Measurements from ENCODE around the gene NRSN2.

NRSN2 gene

DNA sequence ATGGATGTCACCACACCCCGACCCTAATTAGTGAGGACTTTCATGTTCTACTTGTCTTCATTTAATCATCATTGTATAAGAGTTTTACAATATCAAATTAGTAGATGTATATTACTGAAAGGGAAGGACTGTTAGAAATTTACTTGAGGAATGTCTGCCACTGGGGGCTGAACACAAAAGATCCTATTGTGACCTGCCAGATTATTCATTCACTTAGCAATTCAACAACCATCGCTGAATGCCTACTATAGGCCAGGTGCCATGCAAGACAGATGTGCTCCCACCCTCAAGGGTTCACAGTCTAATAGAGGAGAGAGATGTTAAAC is 53.2 kb downstream of the NRSN2 start:
- Histone ChIP-seq H2AFZ (ENCODE audit: low read length) (no peak overlapping the region; the same call in 1 of the 2 replicates), H3F3A (ENCODE audit: low read depth) (no peaks in the 10 kb centered on the region)

GRCh38 chr20:400454-401275 is 53.8 kb downstream of the NRSN2 start:
- TF ChIP-seq CTCF (conservative IDR thresholded peaks at IDR 0.05; ENCODE audit: low read length), result no peak
- no peak for TF ChIP-seq EZH2phosphoT487 (IDR thresholded peaks at IDR 0.05; ENCODE audit: borderline replicate concordance)
- peak overlapping the region; percentile 21 for H3K4me2 ChIP-seq (ENCODE audit: low read depth, low read length, poor library complexity, severe bottlenecking)
- peaks cover 29% of the 10 kb centered on the region for H3K4me1 ChIP-seq (ENCODE audit: insufficient read depth, low read length, poor library complexity, severe bottlenecking)
- no peaks in the 10 kb centered on the region for H3K27me3 ChIP-seq (ENCODE audit: insufficient read depth, low read length, poor library complexity, severe bottlenecking)
- H3K79me2 ChIP-seq (ENCODE audit: insufficient read depth, low read length), result no peaks in the 10 kb centered on the region
- H3F3A ChIP-seq (ENCODE audit: low read depth), result no peaks in the 10 kb centered on the region
- H3K9ac ChIP-seq (ENCODE audit: low read depth, low read length, poor library complexity, severe bottlenecking), result peak overlapping the region; percentile 19
- H4K20me1 ChIP-seq (ENCODE audit: insufficient read depth, low read length, poor library complexity, severe bottlenecking), result no peaks in the 10 kb centered on the region
- no peak overlapping the region for H3K4me3 ChIP-seq (ENCODE audit: low read length, poor library complexity, severe bottlenecking)
- H3K9me2 ChIP-seq (replicated peaks; ENCODE audit: low read depth, low read length), result no peaks in the 10 kb centered on the region
- H3K36me3 ChIP-seq (ENCODE audit: insufficient read depth, low read length), result peaks cover 23% of the 10 kb centered on the region; the same call in 1 of the 2 replicates
- H2AFZ ChIP-seq (ENCODE audit: low read length), result peak overlapping the region; percentile 41
- no peaks in the 10 kb centered on the region for H3K9me3 ChIP-seq (ENCODE audit: insufficient read depth, low read depth, low read length)

More for the DNA sequence above, 53.2 kb downstream of the NRSN2 start:
- Histone ChIP-seq H3K36me3 (ENCODE audit: insufficient read depth, low read length) (peaks cover 29% of the 10 kb centered on the region; the same call in 1 of the 2 replicates), H3K9ac (ENCODE audit: low read depth, low read length, poor library complexity, severe bottlenecking) (no peak overlapping the region), H3K79me2 (ENCODE audit: insufficient read depth, low read length) (no peaks in the 10 kb centered on the region), H3K4me2 (ENCODE audit: low read depth, low read length, poor library complexity, severe bottlenecking) (peak overlapping the region; percentile 21), H4K20me1 (ENCODE audit: insufficient read depth, low read length, poor library complexity, severe bottlenecking) (no peaks in the 10 kb centered on the region), H3K4me3 (ENCODE audit: low read length, poor library complexity, severe bottlenecking) (no peak overlapping the region), H3K4me1 (ENCODE audit: insufficient read depth, low read length, poor library complexity, severe bottlenecking) (peaks cover 29% of the 10 kb centered on the region), H3K9me2 (replicated peaks; ENCODE audit: low read depth, low read length) (no peaks in the 10 kb centered on the region), H3K9me3 (ENCODE audit: insufficient read depth, low read depth, low read length) (no peaks in the 10 kb centered on the region), H3K27me3 (ENCODE audit: insufficient read depth, low read length, poor library complexity, severe bottlenecking) (no peaks in the 10 kb centered on the region)
- TF ChIP-seq CTCF (conservative IDR thresholded peaks at IDR 0.05; ENCODE audit: low read length) (no peak), EZH2phosphoT487 (IDR thresholded peaks at IDR 0.05; ENCODE audit: borderline replicate concordance) (no peak)

DNA sequence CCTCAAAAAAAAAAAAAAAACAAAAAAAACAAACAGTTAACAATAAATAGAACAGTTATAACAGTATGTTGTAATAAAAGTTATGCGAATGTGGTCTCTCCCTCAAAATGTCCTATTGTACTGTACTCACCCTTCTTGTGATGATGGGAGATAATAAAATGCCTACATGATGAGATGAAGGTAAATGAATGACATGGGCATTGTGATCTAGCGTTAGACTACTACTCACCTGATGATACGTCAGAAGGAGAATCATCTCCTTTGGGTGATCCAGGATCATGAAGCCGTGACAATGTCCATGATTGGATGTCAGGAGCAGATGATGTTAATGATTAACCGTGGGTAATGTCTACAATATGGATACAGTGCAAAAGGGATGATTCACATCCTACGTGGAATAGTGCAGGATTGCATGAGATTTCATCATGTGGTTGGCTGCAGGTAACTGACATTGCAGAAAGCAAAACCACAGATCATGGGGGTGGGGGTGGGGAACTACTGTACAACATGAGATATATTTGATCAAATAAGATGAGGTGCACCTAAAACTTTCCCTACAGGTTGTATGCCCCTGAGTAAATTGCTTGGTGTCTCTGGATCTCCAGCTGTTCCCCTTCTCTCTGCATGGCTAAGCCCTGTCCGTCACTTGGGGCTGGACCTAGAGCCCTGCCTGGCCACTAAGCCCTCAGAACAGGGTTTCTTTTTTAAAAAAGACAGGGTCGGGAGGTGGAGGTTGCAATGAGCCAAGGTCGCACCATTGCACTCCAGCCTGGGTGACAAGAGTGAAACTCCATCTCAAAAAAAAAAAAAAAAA is 55.0 kb downstream of the NRSN2 start:
- peaks cover 32% of the 10 kb centered on the region for H3K4me1 ChIP-seq (ENCODE audit: insufficient read depth, low read length, poor library complexity, severe bottlenecking)
- no peaks in the 10 kb centered on the region for H4K20me1 ChIP-seq (ENCODE audit: insufficient read depth, low read length, poor library complexity, severe bottlenecking)
- H2AFZ ChIP-seq (ENCODE audit: low read length), result peak overlapping the region; percentile 31; the same call in 1 of the 2 replicates
- peak overlapping the region; percentile 23 for H3K4me3 ChIP-seq (ENCODE audit: low read length, poor library complexity, severe bottlenecking)
- peak overlapping the region; percentile 23 for H3K9ac ChIP-seq (ENCODE audit: low read depth, low read length, poor library complexity, severe bottlenecking)
- H3F3A ChIP-seq (ENCODE audit: low read depth), result no peaks in the 10 kb centered on the region
- no peaks in the 10 kb centered on the region for H3K27me3 ChIP-seq (ENCODE audit: insufficient read depth, low read length, poor library complexity, severe bottlenecking)
- no peaks in the 10 kb centered on the region for H3K9me2 ChIP-seq (replicated peaks; ENCODE audit: low read depth, low read length)
- H3K36me3 ChIP-seq (ENCODE audit: insufficient read depth, low read length), result peaks cover 11% of the 10 kb centered on the region; the same call in 1 of the 2 replicates
- TF ChIP-seq EZH2phosphoT487 (IDR thresholded peaks at IDR 0.05; ENCODE audit: borderline replicate concordance), result no peak
- no peak for TF ChIP-seq CTCF (conservative IDR thresholded peaks at IDR 0.05; ENCODE audit: low read length)
- no peaks in the 10 kb centered on the region for H3K79me2 ChIP-seq (ENCODE audit: insufficient read depth, low read length)
- H3K9me3 ChIP-seq (ENCODE audit: insufficient read depth, low read depth, low read length), result no peaks in the 10 kb centered on the region
- H3K4me2 ChIP-seq (ENCODE audit: low read depth, low read length, poor library complexity, severe bottlenecking), result peak overlapping the region; percentile 67

Data from Loucy (cell line).